Measurements from ENCODE around the gene PLEKHF1. TPM values are rescaled to one million over a fixed set of nuclear protein-coding genes. Genes with fewer than 3 reads are reported as not detected.

Gene PLEKHF1
- total and polyA plus RNA-seq, 2 of the 8 experiments (the other 6 are each of a cell fraction or from before 2014, with no cell fraction given) = 11.1 to 18.4 TPM

- no peak overlapping the region; the same call in 1 of the 2 replicates for H4K8ac ChIP-seq (ENCODE audit: extremely low read depth, insufficient read depth, low read length)
- peak overlapping the region; percentile 10; the same call in 1 of the 2 replicates for H3K18ac ChIP-seq (ENCODE audit: extremely low read depth, low read length)
- no peaks in the 10 kb centered on the region for H3K9me3 ChIP-seq (ENCODE audit: insufficient read depth in 2 of 2, low read depth in 1 of 2, low read length in 1 of 2)
- H3K23ac ChIP-seq (ENCODE audit: insufficient read length) = no peak overlapping the region
- no peak overlapping the region for H3K14ac ChIP-seq (ENCODE audit: insufficient read length)
- H3K79me1 ChIP-seq (ENCODE audit: low read depth, low read length) = peaks cover 15% of the 10 kb centered on the region
- H3K4ac ChIP-seq (replicated peaks; ENCODE audit: insufficient read length, low read depth, low read length) = no peak overlapping the region
- no peak overlapping the region; the same call in 1 of the 2 replicates for H2BK20ac ChIP-seq (ENCODE audit: low read length)
- peak overlapping the region; percentile 73 to 98 for H3K4me2 ChIP-seq (ENCODE audit: insufficient read depth in 1 of 2, low read depth in 2 of 2, low read length in 2 of 2)
- no peak overlapping the region; a peak in 1 of 7 replicates for H3K9ac ChIP-seq (replicated peaks in 1 of 4; ENCODE audit: extremely low read depth in 1 of 4, low read depth in 3 of 4, low read length in 3 of 4)
- peak overlapping the region; percentile 39; the same call in 1 of the 2 replicates for H2BK12ac ChIP-seq (ENCODE audit: low read depth, low read length)
- FAIRE-seq = no peak
- 0 out of 2 replicates have a peak overlapping the region, but pooled peaks have one; percentile 32 for H2AK5ac ChIP-seq (ENCODE audit: low read depth, low read length)
- H4K20me1 ChIP-seq (replicated peaks in 1 of 2; ENCODE audit: control insufficient read depth in 1 of 2, insufficient read depth in 2 of 2, low read length in 2 of 2) = peaks cover 0 to 4% of the 10 kb centered on the region in 2 experiments
- H4K91ac ChIP-seq (replicated peaks; ENCODE audit: insufficient read length, low read length) = peak overlapping the region; percentile 80
- peaks cover 13% of the 10 kb centered on the region for H3K23me2 ChIP-seq (ENCODE audit: low read depth, low read length)
- H3K4me3 ChIP-seq (ENCODE audit: extremely low read depth in 1 of 4, insufficient read depth in 2 of 4, low read depth in 3 of 4, low read length in 4 of 4) = peak overlapping the region in 2 of 4 experiments; percentile 72 to 97; a peak in 2 of 8 replicates
- H3K56ac ChIP-seq (replicated peaks; ENCODE audit: insufficient read length, low read depth, low read length) = no peak overlapping the region
- ChIA-PET POLR2A (ENCODE audit: partially characterized antibody) (interaction anchor here (1.0 to 3.0 kb wide), 3 partner anchors 9 to 58 kb away, joined by 3 to 13 read pairs (median 6); no protein-coding TSS in a partner anchor), CTCF (ENCODE audit: partially characterized antibody) (interaction anchor here (0.5 to 5.3 kb wide), 16 partner anchors 9 to 284 kb away, joined by 3 to 79 read pairs (median 4); partner anchors contain the start of gene POP4)
- H3K4me1 ChIP-seq (replicated peaks in 1 of 4; ENCODE audit: control insufficient read depth in 3 of 4, insufficient read depth in 4 of 4, low read length in 3 of 4) = peaks cover 0 to 21% (median 18%) of the 10 kb centered on the region in 4 experiments; a peak in 6 of 7 replicates
- H2BK15ac ChIP-seq (ENCODE audit: low read length) = peak overlapping the region; percentile 98
- H4K5ac ChIP-seq (ENCODE audit: insufficient read length, low read depth, low read length) = no peak overlapping the region
- H3K36me3 ChIP-seq (ENCODE audit: control insufficient read depth in 2 of 4, insufficient read depth in 4 of 4, low read length in 3 of 4) = no peaks in the 10 kb centered on the region
- WGBS, 2 experiments (ENCODE audit: extremely low coverage in 1 of 2, insufficient coverage in 1 of 2, insufficient read length in 1 of 2, insufficient replicate concordance in 2 of 2, low coverage in 1 of 2, low lambda C conversion rate in 2 of 2, missing lambda C conversion rate in 1 of 2) = 84% methylated on average over 11 of the region's 11 CpGs; no CpG with 5 or more reads in 1 of the 2 experiments
- H3K79me2 ChIP-seq (ENCODE audit: control insufficient read depth in 1 of 2, insufficient read depth in 2 of 2, low read length in 2 of 2) = peaks cover 0 to 36% of the 10 kb centered on the region in 2 experiments; a peak in 1 of 4 replicates
- no peak overlapping the region for H2BK120ac ChIP-seq (replicated peaks; ENCODE audit: low read depth, low read length)
- H3K27ac ChIP-seq (ENCODE audit: low read depth, low read length) = no peak overlapping the region
- TF ChIP-seq GTF2F1 (IDR thresholded peaks at IDR 0.05; ENCODE audit: borderline replicate concordance, low read depth, low read length) (no peak), CTCF (IDR thresholded peaks at IDR 0.05; ENCODE audit: control extremely low read depth in 1 of 3, insufficient read depth in 1 of 3, low read depth in 1 of 3, low read length in 3 of 3) (no peak), CBX8 (IDR thresholded peaks at IDR 0.05; ENCODE audit: borderline replicate concordance, low read depth, low read length) (no peak), TAF7 (optimal IDR thresholded peaks at IDR 0.05; ENCODE audit: borderline replicate concordance, low read depth, low read length) (no peak), EP300 (IDR thresholded peaks at IDR 0.05; ENCODE audit: borderline replicate concordance in 1 of 2, low read depth in 2 of 2, low read length in 2 of 2) (no peak), RBBP5 (IDR thresholded peaks at IDR 0.05; ENCODE audit: borderline replicate concordance, low read depth, low read length) (no peak), EGR1 (IDR thresholded peaks at IDR 0.05; ENCODE audit: borderline replicate concordance, low read depth, low read length) (no peak), CEBPB (IDR thresholded peaks at IDR 0.05; ENCODE audit: low read depth, low read length) (no peak), JUND (IDR thresholded peaks at IDR 0.05; ENCODE audit: low read length) (no peak)
- no peak for DNase-seq (ENCODE audit: low read depth in 1 of 2, low spot score in 2 of 2)
- no peak overlapping the region for H2AFZ ChIP-seq (ENCODE audit: low read length)
- peak overlapping the region; percentile 49; the same call in 1 of the 2 replicates for H2BK5ac ChIP-seq (ENCODE audit: low read depth, low read length)
- H3K27me3 ChIP-seq (replicated peaks in 1 of 4; ENCODE audit: control insufficient read depth in 3 of 4, extremely low read depth in 1 of 4, insufficient read depth in 3 of 4, low read length in 3 of 4) = peaks cover 0 to 10% (median 1%) of the 10 kb centered on the region in 4 experiments; a peak in 4 of 7 replicates
Observed at GRCh38 chr19:29667387-29667783, 2.1 kb downstream of the PLEKHF1 start.

Data from H1 (cell line).